ENCODE data around the gene BRSK2.
"Not testable (repeated sequence)": the region's sequence is repeated elsewhere in the genome, so short reads cannot be mapped to it uniquely, and the experiment has no call there.

BRSK2 gene

GRCh38 chr11:1354125-1354938 lies 35.4 kb upstream of the BRSK2 start:
- DNase-seq, result no peak

GRCh38 chr11:1356007-1356435 lies 33.7 kb upstream of the BRSK2 start:
- DNase-seq, result no peak

- DNase-seq, result no peak
These were observed 33.2 kb upstream of the BRSK2 start for GRCh38 chr11:1356478-1356960.

- no peak for DNase-seq
These were observed 31.4 kb upstream of the BRSK2 start for GRCh38 chr11:1358286-1358685.

GRCh38 chr11:1358931-1359330 lies 30.8 kb upstream of the BRSK2 start:
- not testable (repeated sequence) for DNase-seq

- no peak for DNase-seq
These were observed 30.2 kb upstream of the BRSK2 start for GRCh38 chr11:1359556-1359955.

GRCh38 chr11:1360181-1360834 lies 29.4 kb upstream of the BRSK2 start:
- no peak for DNase-seq

GRCh38 chr11:1360835-1361357 lies 28.8 kb upstream of the BRSK2 start:
- no peak for DNase-seq

- no peak for DNase-seq
These were observed 27.9 kb upstream of the BRSK2 start for GRCh38 chr11:1361882-1362281.

- DNase-seq, result no peak
These were observed 22.0 kb upstream of the BRSK2 start for GRCh38 chr11:1367721-1368120.

- DNase-seq, result no peak
These were observed 21.5 kb upstream of the BRSK2 start for GRCh38 chr11:1368216-1368615.

GRCh38 chr11:1368966-1369365 lies 20.8 kb upstream of the BRSK2 start:
- DNase-seq, result no peak

- no peak for DNase-seq
These were observed 20.2 kb upstream of the BRSK2 start for GRCh38 chr11:1369371-1370005.

- no peak for DNase-seq
These were observed 19.3 kb upstream of the BRSK2 start for GRCh38 chr11:1370186-1371025.

- DNase-seq, result no peak
These were observed 18.8 kb upstream of the BRSK2 start for GRCh38 chr11:1371026-1371325.

GRCh38 chr11:1371377-1371776 lies 18.4 kb upstream of the BRSK2 start:
- no peak for DNase-seq

GRCh38 chr11:1371836-1372465 lies 17.8 kb upstream of the BRSK2 start:
- no peak for DNase-seq

GRCh38 chr11:1372660-1373059 lies 17.1 kb upstream of the BRSK2 start:
- no peak for DNase-seq

GRCh38 chr11:1373536-1374214 lies 16.1 kb upstream of the BRSK2 start:
- DNase-seq, result no peak

GRCh38 chr11:1375161-1375954 lies 14.4 kb upstream of the BRSK2 start:
- no peak for DNase-seq

- DNase-seq, result no peak
These were observed 13.8 kb upstream of the BRSK2 start for GRCh38 chr11:1375955-1376258.
